Ovary (tissue), 3 donors: ENCODE measurements around the gene CCDC78.
"Not testable (repeated sequence)": the region's sequence is repeated elsewhere in the genome, so short reads cannot be mapped to it uniquely, and the experiment has no call there.

Experiments used
- EP300 ChIP-seq: sonication (generic); formaldehyde crosslinking; IDR thresholded peaks from one replicate; pipeline ENCODE4 v1.6.1; 2017; ENCODE audit warnings: antibody characterized with exemption
- TF ChIP-seq, protein P1 (sequence below), 3 donors: fragments of 450-650 bp in 2 of 3; fragments of 200-600 bp in 1 of 3; IDR thresholded peaks; one replicate each; pipeline versions ENCODE4 v1.5.1 to v1.8.0; 2016 to 2022; ENCODE audit warnings: antibody characterized with exemption in 3 of 3, mild to moderate bottlenecking in 1 of 3
- donor health status: DM: no; HTN: no; CAD: no.

DNA sequence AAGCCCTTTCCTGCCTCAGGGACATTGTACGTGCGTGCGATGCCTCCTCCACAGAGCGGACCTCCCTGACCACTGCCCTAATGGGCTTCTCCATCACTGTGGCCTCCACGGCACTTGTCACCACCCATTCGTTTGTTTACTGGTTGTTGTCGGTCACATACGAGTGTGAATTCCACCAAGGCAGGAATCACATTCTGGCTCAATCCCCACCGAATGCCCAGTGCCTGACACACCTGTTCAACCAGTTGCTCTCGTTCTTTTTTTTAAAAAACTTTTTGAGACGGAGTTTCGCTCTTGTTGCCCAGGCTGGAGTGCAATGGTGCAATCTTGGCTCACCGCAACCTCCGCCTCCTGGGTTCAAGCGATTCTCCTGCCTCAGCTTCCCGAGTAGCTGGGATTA lies 35.0 kb downstream of the CCDC78 start:
- TF ChIP-seq, protein P1, sequence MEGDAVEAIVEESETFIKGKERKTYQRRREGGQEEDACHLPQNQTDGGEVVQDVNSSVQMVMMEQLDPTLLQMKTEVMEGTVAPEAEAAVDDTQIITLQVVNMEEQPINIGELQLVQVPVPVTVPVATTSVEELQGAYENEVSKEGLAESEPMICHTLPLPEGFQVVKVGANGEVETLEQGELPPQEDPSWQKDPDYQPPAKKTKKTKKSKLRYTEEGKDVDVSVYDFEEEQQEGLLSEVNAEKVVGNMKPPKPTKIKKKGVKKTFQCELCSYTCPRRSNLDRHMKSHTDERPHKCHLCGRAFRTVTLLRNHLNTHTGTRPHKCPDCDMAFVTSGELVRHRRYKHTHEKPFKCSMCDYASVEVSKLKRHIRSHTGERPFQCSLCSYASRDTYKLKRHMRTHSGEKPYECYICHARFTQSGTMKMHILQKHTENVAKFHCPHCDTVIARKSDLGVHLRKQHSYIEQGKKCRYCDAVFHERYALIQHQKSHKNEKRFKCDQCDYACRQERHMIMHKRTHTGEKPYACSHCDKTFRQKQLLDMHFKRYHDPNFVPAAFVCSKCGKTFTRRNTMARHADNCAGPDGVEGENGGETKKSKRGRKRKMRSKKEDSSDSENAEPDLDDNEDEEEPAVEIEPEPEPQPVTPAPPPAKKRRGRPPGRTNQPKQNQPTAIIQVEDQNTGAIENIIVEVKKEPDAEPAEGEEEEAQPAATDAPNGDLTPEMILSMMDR (IDR thresholded peaks at IDR 0.05): not testable (repeated sequence)
- not testable (repeated sequence) for TF ChIP-seq EP300
